ENCODE results near the gene SLC10A2.
A peak's percentile ranks its signal among the peaks of the same experiment; 100 is the strongest.
"Not testable (repeated sequence)": the region's sequence is repeated elsewhere in the genome, so short reads cannot be mapped to it uniquely, and the experiment has no call there.

Gene SLC10A2

GRCh38 chr13:103066079-103066780 is at the start of gene SLC10A2:
Gene SLC10A2, minus strand, starts transcription at chr13:103066417. Its CDS starts 168 bp downstream, at chr13:103066249.
- H3K27ac ChIP-seq (ENCODE audit: low read depth, low read length), result peak within 1 kb of the TSS; percentile 37
- no peaks in the 10 kb centered on the region for H3K9me3 ChIP-seq (ENCODE audit: control insufficient read depth, insufficient read depth, low read length)
- peaks cover 36% of the 10 kb centered on the region for H3K4me1 ChIP-seq (ENCODE audit: control insufficient read depth, insufficient read depth, low read length)
- no peaks in the 10 kb centered on the region for H3K27me3 ChIP-seq (ENCODE audit: control insufficient read depth, insufficient read depth, low read length)
- H3K36me3 ChIP-seq (ENCODE audit: control insufficient read depth, insufficient read depth, low read length), result no peaks in the 10 kb centered on the region
- peak within 1 kb of the TSS; percentile 1 for H3K4me3 ChIP-seq (ENCODE audit: low read depth, low read length)
- H3K9ac ChIP-seq (ENCODE audit: low read depth, low read length), result no peak within 1 kb of the TSS

DNA sequence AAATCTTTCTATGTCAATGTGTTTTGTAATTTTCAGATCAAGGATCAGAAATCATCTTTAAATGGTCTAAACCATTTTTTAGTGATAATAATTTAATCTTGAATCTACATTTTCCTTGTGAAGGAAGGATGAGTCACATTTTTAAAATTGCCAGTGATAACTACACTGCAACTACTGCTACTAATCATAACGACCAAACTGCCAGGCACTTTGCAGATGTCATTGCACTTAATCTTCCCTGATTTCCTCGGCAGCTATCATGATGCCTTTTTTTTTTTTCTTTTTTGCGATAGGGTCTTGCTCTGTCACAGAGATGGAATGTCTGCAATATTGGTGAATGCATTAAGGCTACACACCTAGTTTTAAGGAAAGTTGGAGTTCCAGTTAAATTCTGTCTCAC is 41.4 kb upstream of the SLC10A2 start:
- Histone ChIP-seq H3K36me3 (ENCODE audit: control insufficient read depth, insufficient read depth, low read length) (no peaks in the 10 kb centered on the region), H3K9me3 (ENCODE audit: control insufficient read depth, insufficient read depth, low read length) (no peaks in the 10 kb centered on the region), H3K4me3 (ENCODE audit: low read depth, low read length) (no peak overlapping the region), H3K27me3 (ENCODE audit: control insufficient read depth, insufficient read depth, low read length) (no peaks in the 10 kb centered on the region), H3K9ac (ENCODE audit: low read depth, low read length) (no peak overlapping the region), H3K27ac (ENCODE audit: low read depth, low read length) (no peak overlapping the region), H3K4me1 (ENCODE audit: control insufficient read depth, insufficient read depth, low read length) (peaks cover 4% of the 10 kb centered on the region; the same call in 1 of the 2 replicates)

- peak overlapping the region; percentile 4 for H3K27ac ChIP-seq (ENCODE audit: low read depth, low read length)
- H3K27me3 ChIP-seq (ENCODE audit: control insufficient read depth, insufficient read depth, low read length), result no peaks in the 10 kb centered on the region
- H3K9me3 ChIP-seq (ENCODE audit: control insufficient read depth, insufficient read depth, low read length), result no peaks in the 10 kb centered on the region
- H3K36me3 ChIP-seq (ENCODE audit: control insufficient read depth, insufficient read depth, low read length), result no peaks in the 10 kb centered on the region
- H3K4me3 ChIP-seq (ENCODE audit: low read depth, low read length), result no peak overlapping the region
- H3K9ac ChIP-seq (ENCODE audit: low read depth, low read length), result no peak overlapping the region
- peaks cover 16% of the 10 kb centered on the region for H3K4me1 ChIP-seq (ENCODE audit: control insufficient read depth, insufficient read depth, low read length)
Observed at GRCh38 chr13:103104340-103104739, 38.1 kb upstream of the SLC10A2 start.

DNA sequence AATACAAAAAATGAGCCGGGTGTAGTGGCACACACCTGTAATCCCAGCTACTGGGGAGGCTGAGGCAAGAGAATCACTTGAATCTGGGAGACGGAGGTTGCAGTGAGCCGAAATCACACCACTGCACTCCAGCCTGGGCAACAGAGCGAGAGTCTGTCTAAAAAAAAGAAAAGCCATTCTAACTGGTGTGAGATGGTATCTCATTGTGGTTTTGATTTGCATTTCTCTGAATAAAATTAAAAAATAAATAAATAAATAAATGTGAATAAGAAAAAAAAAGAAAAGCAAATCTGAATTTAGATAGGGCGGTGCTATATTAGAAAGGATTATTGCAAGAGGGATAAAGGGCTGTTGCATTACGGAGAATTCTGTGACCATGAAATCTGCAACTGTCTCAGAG is 37.2 kb upstream of the SLC10A2 start:
- not testable (repeated sequence) for H3K9ac ChIP-seq (ENCODE audit: low read depth, low read length); H3K36me3 ChIP-seq (ENCODE audit: control insufficient read depth, insufficient read depth, low read length); H3K27ac ChIP-seq (ENCODE audit: low read depth, low read length); H3K4me3 ChIP-seq (ENCODE audit: low read depth, low read length); H3K9me3 ChIP-seq (ENCODE audit: control insufficient read depth, insufficient read depth, low read length); H3K27me3 ChIP-seq (ENCODE audit: control insufficient read depth, insufficient read depth, low read length)
- peaks cover 16% of the 10 kb centered on the region for H3K4me1 ChIP-seq (ENCODE audit: control insufficient read depth, insufficient read depth, low read length)

- Histone ChIP-seq H3K4me1 (ENCODE audit: control insufficient read depth, insufficient read depth, low read length) (peaks cover 16% of the 10 kb centered on the region), H3K4me3 (ENCODE audit: low read depth, low read length) (no peak overlapping the region), H3K27me3 (ENCODE audit: control insufficient read depth, insufficient read depth, low read length) (no peaks in the 10 kb centered on the region), H3K9me3 (ENCODE audit: control insufficient read depth, insufficient read depth, low read length) (no peaks in the 10 kb centered on the region), H3K27ac (ENCODE audit: low read depth, low read length) (peak overlapping the region; percentile 42), H3K36me3 (ENCODE audit: control insufficient read depth, insufficient read depth, low read length) (no peaks in the 10 kb centered on the region), H3K9ac (ENCODE audit: low read depth, low read length) (no peak overlapping the region)
Observed at GRCh38 chr13:103102482-103102881, 36.3 kb upstream of the SLC10A2 start.

DNA sequence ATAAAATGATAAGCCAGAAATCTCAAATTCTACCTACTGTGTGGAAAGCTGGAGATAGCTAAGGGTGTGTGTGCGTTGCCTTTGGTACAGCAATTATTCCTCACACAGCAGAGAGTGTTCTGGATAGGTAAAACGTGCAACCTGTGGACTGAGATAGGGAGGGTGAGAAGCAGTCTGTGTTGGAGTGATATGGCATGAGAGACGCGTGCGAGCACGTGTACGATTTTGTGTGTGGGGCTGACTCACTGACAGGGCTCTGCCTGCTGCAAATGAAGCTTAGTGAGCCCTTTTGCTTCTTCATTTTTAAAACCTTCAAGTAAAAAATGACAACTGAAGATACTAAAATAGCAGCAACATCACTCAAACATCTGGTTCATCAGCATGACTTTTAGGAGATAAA is 35.7 kb upstream of the SLC10A2 start:
- no peak overlapping the region for H3K4me3 ChIP-seq (ENCODE audit: low read depth, low read length)
- H3K9me3 ChIP-seq (ENCODE audit: control insufficient read depth, insufficient read depth, low read length), result no peaks in the 10 kb centered on the region
- peak overlapping the region; percentile 42 for H3K27ac ChIP-seq (ENCODE audit: low read depth, low read length)
- no peaks in the 10 kb centered on the region for H3K36me3 ChIP-seq (ENCODE audit: control insufficient read depth, insufficient read depth, low read length)
- H3K9ac ChIP-seq (ENCODE audit: low read depth, low read length), result no peak overlapping the region
- no peaks in the 10 kb centered on the region for H3K27me3 ChIP-seq (ENCODE audit: control insufficient read depth, insufficient read depth, low read length)
- H3K4me1 ChIP-seq (ENCODE audit: control insufficient read depth, insufficient read depth, low read length), result peaks cover 16% of the 10 kb centered on the region

GRCh38 chr13:103101500-103101899 is 35.3 kb upstream of the SLC10A2 start:
- peaks cover 16% of the 10 kb centered on the region for H3K4me1 ChIP-seq (ENCODE audit: control insufficient read depth, insufficient read depth, low read length)
- no peak overlapping the region for H3K9ac ChIP-seq (ENCODE audit: low read depth, low read length)
- no peaks in the 10 kb centered on the region for H3K9me3 ChIP-seq (ENCODE audit: control insufficient read depth, insufficient read depth, low read length)
- no peak overlapping the region for H3K4me3 ChIP-seq (ENCODE audit: low read depth, low read length)
- no peaks in the 10 kb centered on the region for H3K36me3 ChIP-seq (ENCODE audit: control insufficient read depth, insufficient read depth, low read length)
- no peaks in the 10 kb centered on the region for H3K27me3 ChIP-seq (ENCODE audit: control insufficient read depth, insufficient read depth, low read length)
- H3K27ac ChIP-seq (ENCODE audit: low read depth, low read length), result peak overlapping the region; percentile 28

GRCh38 chr13:103100830-103101229 is 34.6 kb upstream of the SLC10A2 start:
- Histone ChIP-seq H3K27ac (ENCODE audit: low read depth, low read length) (no peak overlapping the region), H3K36me3 (ENCODE audit: control insufficient read depth, insufficient read depth, low read length) (no peaks in the 10 kb centered on the region), H3K27me3 (ENCODE audit: control insufficient read depth, insufficient read depth, low read length) (no peaks in the 10 kb centered on the region), H3K9me3 (ENCODE audit: control insufficient read depth, insufficient read depth, low read length) (no peaks in the 10 kb centered on the region), H3K9ac (ENCODE audit: low read depth, low read length) (no peak overlapping the region), H3K4me1 (ENCODE audit: control insufficient read depth, insufficient read depth, low read length) (peaks cover 16% of the 10 kb centered on the region), H3K4me3 (ENCODE audit: low read depth, low read length) (no peak overlapping the region)

GRCh38 chr13:103099722-103100293 is 33.6 kb upstream of the SLC10A2 start:
- H3K36me3 ChIP-seq (ENCODE audit: control insufficient read depth, insufficient read depth, low read length), result no peaks in the 10 kb centered on the region
- H3K4me1 ChIP-seq (ENCODE audit: control insufficient read depth, insufficient read depth, low read length), result peaks cover 16% of the 10 kb centered on the region
- H3K9ac ChIP-seq (ENCODE audit: low read depth, low read length), result no peak overlapping the region
- no peak overlapping the region for H3K27ac ChIP-seq (ENCODE audit: low read depth, low read length)
- H3K9me3 ChIP-seq (ENCODE audit: control insufficient read depth, insufficient read depth, low read length), result no peaks in the 10 kb centered on the region
- H3K4me3 ChIP-seq (ENCODE audit: low read depth, low read length), result no peak overlapping the region
- H3K27me3 ChIP-seq (ENCODE audit: control insufficient read depth, insufficient read depth, low read length), result no peaks in the 10 kb centered on the region

DNA sequence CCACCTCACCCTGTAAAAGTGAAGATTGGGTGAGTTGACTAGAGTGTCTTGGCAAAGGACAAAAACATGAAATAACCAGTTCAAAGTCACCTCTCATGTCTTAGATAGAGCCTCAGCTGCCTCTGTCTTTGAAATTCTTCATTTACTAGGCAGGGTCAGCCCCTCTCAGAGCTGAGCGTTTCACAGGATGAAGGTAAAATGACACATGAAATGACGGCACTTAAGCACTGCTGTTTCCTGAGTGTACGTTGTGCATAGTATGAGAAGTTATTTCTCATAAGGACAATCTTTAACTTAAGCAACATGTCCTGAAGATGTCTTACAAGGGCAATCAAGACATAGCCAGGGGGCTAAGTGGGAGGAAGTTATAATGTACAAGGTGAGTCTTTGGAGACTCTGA is 32.3 kb upstream of the SLC10A2 start:
- no peaks in the 10 kb centered on the region for H3K27me3 ChIP-seq (ENCODE audit: control insufficient read depth, insufficient read depth, low read length)
- H3K4me1 ChIP-seq (ENCODE audit: control insufficient read depth, insufficient read depth, low read length), result peaks cover 12% of the 10 kb centered on the region
- H3K9me3 ChIP-seq (ENCODE audit: control insufficient read depth, insufficient read depth, low read length), result peaks cover 10% of the 10 kb centered on the region; the same call in 1 of the 2 replicates
- no peak overlapping the region for H3K9ac ChIP-seq (ENCODE audit: low read depth, low read length)
- H3K27ac ChIP-seq (ENCODE audit: low read depth, low read length), result no peak overlapping the region
- H3K36me3 ChIP-seq (ENCODE audit: control insufficient read depth, insufficient read depth, low read length), result no peaks in the 10 kb centered on the region
- no peak overlapping the region for H3K4me3 ChIP-seq (ENCODE audit: low read depth, low read length)

DNA sequence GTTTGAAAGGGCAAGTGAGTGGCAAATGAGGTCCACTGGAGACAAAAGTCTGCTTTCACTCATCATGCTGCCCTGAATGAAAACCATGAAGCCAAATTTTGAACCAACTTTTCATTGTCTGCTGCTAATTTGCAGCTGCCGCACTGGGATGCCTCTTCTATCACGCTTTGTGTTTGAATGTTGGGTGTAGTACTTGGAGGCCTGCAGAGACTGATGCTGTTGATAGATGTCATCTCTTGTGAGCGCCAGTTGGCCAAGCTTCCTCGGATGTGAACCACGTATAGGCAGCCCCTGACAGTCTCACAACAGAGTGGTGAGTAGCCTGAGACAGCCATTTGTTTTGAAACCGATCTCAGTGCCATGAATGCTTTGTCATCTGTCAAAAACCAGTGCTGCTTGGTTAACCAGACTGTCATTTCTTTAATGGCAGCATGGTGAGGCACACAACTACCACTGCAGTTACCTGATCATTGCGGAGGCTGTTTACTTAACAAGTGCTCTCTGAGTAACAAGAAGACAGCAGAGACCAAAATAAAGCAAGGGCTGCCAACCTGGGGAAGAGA is 31.2 kb upstream of the SLC10A2 start:
- Histone ChIP-seq H3K27ac (ENCODE audit: low read depth, low read length) (no peak overlapping the region), H3K27me3 (ENCODE audit: control insufficient read depth, insufficient read depth, low read length) (no peaks in the 10 kb centered on the region), H3K9me3 (ENCODE audit: control insufficient read depth, insufficient read depth, low read length) (peaks cover 20% of the 10 kb centered on the region), H3K4me1 (ENCODE audit: control insufficient read depth, insufficient read depth, low read length) (peaks cover 12% of the 10 kb centered on the region), H3K4me3 (ENCODE audit: low read depth, low read length) (no peak overlapping the region), H3K9ac (ENCODE audit: low read depth, low read length) (no peak overlapping the region), H3K36me3 (ENCODE audit: control insufficient read depth, insufficient read depth, low read length) (no peaks in the 10 kb centered on the region)

Measured in HUES48 (cell line).